Endothelial cell of umbilical vein (primary cell): ENCODE data around the gene MDFIC.

Source experiments
- EZH2 ChIP-seq: IDR thresholded peaks from 2 replicates; pipeline ENCODE4 v1.6.1; 2012; ENCODE audit warnings: borderline replicate concordance, low read depth, mild to moderate bottlenecking, moderate library complexity, low read length, inconsistent platforms; ENCODE audit not compliant: severe bottlenecking
- JUN ChIP-seq: IDR thresholded peaks from 2 replicates; pipeline ENCODE4 v1.6.1; 2011; ENCODE audit warnings: borderline replicate concordance, low read depth; ENCODE audit not compliant: insufficient read length, insufficient read depth
- MYC ChIP-seq: IDR thresholded peaks from one replicate; pipeline ENCODE4 v1.6.1; 2011; ENCODE audit warnings: mild to moderate bottlenecking, low read depth, low read length
- POLR2A ChIP-seq: IDR thresholded peaks from 2 replicates; pipeline ENCODE4 v1.6.1; 2012; ENCODE audit warnings: low read depth, mild to moderate bottlenecking, control low read depth, low read length
- POLR2AphosphoS5 ChIP-seq: IDR thresholded peaks from 2 replicates; pipeline ENCODE4 v1.6.1; 2012; ENCODE audit warnings: low read depth, mild to moderate bottlenecking, control low read depth, low read length, moderate library complexity; ENCODE audit not compliant: insufficient read depth
- TF ChIP-seq, protein P1 (sequence below), 2 donors: IDR thresholded peaks; 1 replicate in 1 of 2; 2 replicates in 1 of 2; pipeline ENCODE4 v1.5.1; 2011; ENCODE audit warnings: low read length in 2 of 2, mild to moderate bottlenecking in 2 of 2, moderate library complexity in 2 of 2, control low read depth in 1 of 2, inconsistent platforms in 1 of 2, low read depth in 1 of 2; ENCODE audit not compliant: insufficient read depth in 1 of 2; ENCODE audit errors: extremely low read depth in 1 of 2
- TF ChIP-seq, protein P2 (sequence below): IDR thresholded peaks from 2 replicates; pipeline ENCODE4 v1.6.1; 2011; ENCODE audit not compliant: insufficient read depth, insufficient read length

DNA sequence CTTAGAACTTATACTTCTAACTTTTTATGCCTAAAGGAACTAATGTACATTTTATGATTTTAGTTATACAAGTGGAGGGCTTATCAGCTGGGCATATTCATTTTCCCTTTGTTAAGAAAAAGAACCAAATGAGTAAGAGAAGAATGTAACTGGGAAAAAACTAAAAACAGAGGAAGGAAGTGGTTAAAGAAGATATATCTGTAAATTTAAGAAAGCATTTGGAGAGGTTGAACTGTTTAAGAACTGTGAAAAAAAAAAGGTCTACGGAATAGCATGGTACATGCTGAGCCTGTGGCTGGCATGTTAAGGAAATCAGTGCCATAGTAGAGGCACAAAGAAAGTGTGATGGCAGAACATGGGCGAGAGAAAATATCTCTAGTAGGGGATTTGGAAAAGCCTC is 6.2 kb downstream of the MDFIC start:
- TF ChIP-seq, protein P1, sequence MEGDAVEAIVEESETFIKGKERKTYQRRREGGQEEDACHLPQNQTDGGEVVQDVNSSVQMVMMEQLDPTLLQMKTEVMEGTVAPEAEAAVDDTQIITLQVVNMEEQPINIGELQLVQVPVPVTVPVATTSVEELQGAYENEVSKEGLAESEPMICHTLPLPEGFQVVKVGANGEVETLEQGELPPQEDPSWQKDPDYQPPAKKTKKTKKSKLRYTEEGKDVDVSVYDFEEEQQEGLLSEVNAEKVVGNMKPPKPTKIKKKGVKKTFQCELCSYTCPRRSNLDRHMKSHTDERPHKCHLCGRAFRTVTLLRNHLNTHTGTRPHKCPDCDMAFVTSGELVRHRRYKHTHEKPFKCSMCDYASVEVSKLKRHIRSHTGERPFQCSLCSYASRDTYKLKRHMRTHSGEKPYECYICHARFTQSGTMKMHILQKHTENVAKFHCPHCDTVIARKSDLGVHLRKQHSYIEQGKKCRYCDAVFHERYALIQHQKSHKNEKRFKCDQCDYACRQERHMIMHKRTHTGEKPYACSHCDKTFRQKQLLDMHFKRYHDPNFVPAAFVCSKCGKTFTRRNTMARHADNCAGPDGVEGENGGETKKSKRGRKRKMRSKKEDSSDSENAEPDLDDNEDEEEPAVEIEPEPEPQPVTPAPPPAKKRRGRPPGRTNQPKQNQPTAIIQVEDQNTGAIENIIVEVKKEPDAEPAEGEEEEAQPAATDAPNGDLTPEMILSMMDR (IDR thresholded peaks at IDR 0.05; ENCODE audit: extremely low read depth in 1 of 2, insufficient read depth in 1 of 2, low read depth in 1 of 2, low read length in 2 of 2), result no peak
- no peak for TF ChIP-seq POLR2A
- TF ChIP-seq POLR2AphosphoS5, result no peak
- no peak for TF ChIP-seq JUN
- no peak for TF ChIP-seq EZH2
- TF ChIP-seq, protein P2, sequence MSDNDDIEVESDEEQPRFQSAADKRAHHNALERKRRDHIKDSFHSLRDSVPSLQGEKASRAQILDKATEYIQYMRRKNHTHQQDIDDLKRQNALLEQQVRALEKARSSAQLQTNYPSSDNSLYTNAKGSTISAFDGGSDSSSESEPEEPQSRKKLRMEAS, result no peak
- TF ChIP-seq MYC, result no peak
